SU-DHL-6 (cell line): ENCODE measurements around the gene MRPL36.

Experiments
- EZH2phosphoT487 ChIP-seq: fragments of 200-600 bp; sonication (generic), shearing (Covaris generic); conservative IDR thresholded peaks from 2 replicates; pipeline ENCODE4 v1.6.1; 2018; ENCODE audit warnings: mild to moderate bottlenecking, antibody characterized with exemption, low read length, moderate library complexity, mixed read lengths
- TF ChIP-seq, protein P1 (sequence below): fragments of 200-600 bp; sonication (generic); IDR thresholded peaks from one replicate; pipeline ENCODE4 v1.5.1; 2017; ENCODE audit warnings: antibody characterized with exemption, mild to moderate bottlenecking, low read length, moderate library complexity; ENCODE audit not compliant: insufficient read depth, poor library complexity, severe bottlenecking

GRCh38 chr5:1801222-1801966 lies 1.8 kb upstream of the MRPL36 start, which contains the start of gene NDUFS6:
- TF ChIP-seq, protein P1, sequence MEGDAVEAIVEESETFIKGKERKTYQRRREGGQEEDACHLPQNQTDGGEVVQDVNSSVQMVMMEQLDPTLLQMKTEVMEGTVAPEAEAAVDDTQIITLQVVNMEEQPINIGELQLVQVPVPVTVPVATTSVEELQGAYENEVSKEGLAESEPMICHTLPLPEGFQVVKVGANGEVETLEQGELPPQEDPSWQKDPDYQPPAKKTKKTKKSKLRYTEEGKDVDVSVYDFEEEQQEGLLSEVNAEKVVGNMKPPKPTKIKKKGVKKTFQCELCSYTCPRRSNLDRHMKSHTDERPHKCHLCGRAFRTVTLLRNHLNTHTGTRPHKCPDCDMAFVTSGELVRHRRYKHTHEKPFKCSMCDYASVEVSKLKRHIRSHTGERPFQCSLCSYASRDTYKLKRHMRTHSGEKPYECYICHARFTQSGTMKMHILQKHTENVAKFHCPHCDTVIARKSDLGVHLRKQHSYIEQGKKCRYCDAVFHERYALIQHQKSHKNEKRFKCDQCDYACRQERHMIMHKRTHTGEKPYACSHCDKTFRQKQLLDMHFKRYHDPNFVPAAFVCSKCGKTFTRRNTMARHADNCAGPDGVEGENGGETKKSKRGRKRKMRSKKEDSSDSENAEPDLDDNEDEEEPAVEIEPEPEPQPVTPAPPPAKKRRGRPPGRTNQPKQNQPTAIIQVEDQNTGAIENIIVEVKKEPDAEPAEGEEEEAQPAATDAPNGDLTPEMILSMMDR: no peak
- TF ChIP-seq EZH2phosphoT487: no peak
